ENCODE results near the gene CP.

The CP gene

GRCh38 chr3:149186219-149186618 is 35.4 kb downstream of the CP start:
- no peak for DNase-seq (ENCODE audit: low read depth in 3 of 3)

GRCh38 chr3:149181182-149181581 is 40.4 kb downstream of the CP start:
- no peak for DNase-seq (ENCODE audit: low read depth in 3 of 3)

GRCh38 chr3:149180057-149180573 is 41.5 kb downstream of the CP start:
- no peak for DNase-seq (ENCODE audit: low read depth in 3 of 3)

GRCh38 chr3:149179220-149179619 is 42.4 kb downstream of the CP start:
- no peak for DNase-seq (ENCODE audit: low read depth in 3 of 3)

- no peak for DNase-seq (ENCODE audit: low read depth in 3 of 3)
These were observed 44.5 kb downstream of the CP start for GRCh38 chr3:149177122-149177521.

- DNase-seq (ENCODE audit: low read depth in 3 of 3): no peak
These were observed 46.7 kb downstream of the CP start for GRCh38 chr3:149174901-149175300.

GRCh38 chr3:149170672-149171071 is 51.0 kb downstream of the CP start:
- no peak for DNase-seq (ENCODE audit: low read depth in 3 of 3)

GRCh38 chr3:149167898-149168297 is 53.7 kb downstream of the CP start:
- DNase-seq (ENCODE audit: low read depth in 3 of 3): no peak

- no peak for DNase-seq (ENCODE audit: low read depth in 3 of 3)
These were observed 58.6 kb downstream of the CP start for GRCh38 chr3:149163066-149163465.

- no peak for DNase-seq (ENCODE audit: low read depth in 3 of 3)
These were observed 59.6 kb downstream of the CP start for GRCh38 chr3:149162007-149162406.

GRCh38 chr3:149160754-149161300 is 60.8 kb downstream of the CP start:
- DNase-seq (ENCODE audit: low read depth in 3 of 3): no peak

- no peak for DNase-seq (ENCODE audit: low read depth in 3 of 3)
These were observed 68.2 kb downstream of the CP start for GRCh38 chr3:149153402-149153801.

- no peak for DNase-seq (ENCODE audit: low read depth in 3 of 3)
These were observed 69.2 kb downstream of the CP start for GRCh38 chr3:149152420-149152819.

GRCh38 chr3:149151843-149152242 is 69.8 kb downstream of the CP start:
- DNase-seq (ENCODE audit: low read depth in 3 of 3): no peak

GRCh38 chr3:149150436-149150835 is 71.2 kb downstream of the CP start:
- DNase-seq (ENCODE audit: low read depth in 3 of 3): no peak

- DNase-seq (ENCODE audit: low read depth in 3 of 3): no peak
These were observed 75.7 kb downstream of the CP start for GRCh38 chr3:149145974-149146373.

- DNase-seq (ENCODE audit: low read depth in 3 of 3): no peak
These were observed 76.3 kb downstream of the CP start for GRCh38 chr3:149145356-149145755.

- no peak for DNase-seq (ENCODE audit: low read depth in 3 of 3)
These were observed 78.9 kb downstream of the CP start for GRCh38 chr3:149142682-149143081.

GRCh38 chr3:149134575-149134974 is 87.1 kb downstream of the CP start:
- DNase-seq (ENCODE audit: low read depth in 3 of 3): no peak

- DNase-seq (ENCODE audit: low read depth in 3 of 3): no peak
These were observed 90.0 kb downstream of the CP start for GRCh38 chr3:149131589-149131988.

- DNase-seq (ENCODE audit: low read depth in 3 of 3): peak; percentile 52 to 62 (median 56)
These were observed 92.1 kb downstream of the CP start, which contains the start of gene HPS3 for GRCh38 chr3:149129326-149130205. Gene HPS3 (plus strand): TSS chr3:149129638. CDS start chr3:149129724, 86 bp downstream.

- no peak for DNase-seq (ENCODE audit: low read depth in 3 of 3)
These were observed 92.8 kb downstream of the CP start for GRCh38 chr3:149128821-149129220.
